ENCODE data around the gene MED1.
"Not testable (repeated sequence)": the region's sequence is repeated elsewhere in the genome, so short reads cannot be mapped to it uniquely, and the experiment has no call there.

GRCh38 chr17:39487490-39487889 lies 36.4 kb upstream of the MED1 start:
- TF ChIP-seq, protein P1, sequence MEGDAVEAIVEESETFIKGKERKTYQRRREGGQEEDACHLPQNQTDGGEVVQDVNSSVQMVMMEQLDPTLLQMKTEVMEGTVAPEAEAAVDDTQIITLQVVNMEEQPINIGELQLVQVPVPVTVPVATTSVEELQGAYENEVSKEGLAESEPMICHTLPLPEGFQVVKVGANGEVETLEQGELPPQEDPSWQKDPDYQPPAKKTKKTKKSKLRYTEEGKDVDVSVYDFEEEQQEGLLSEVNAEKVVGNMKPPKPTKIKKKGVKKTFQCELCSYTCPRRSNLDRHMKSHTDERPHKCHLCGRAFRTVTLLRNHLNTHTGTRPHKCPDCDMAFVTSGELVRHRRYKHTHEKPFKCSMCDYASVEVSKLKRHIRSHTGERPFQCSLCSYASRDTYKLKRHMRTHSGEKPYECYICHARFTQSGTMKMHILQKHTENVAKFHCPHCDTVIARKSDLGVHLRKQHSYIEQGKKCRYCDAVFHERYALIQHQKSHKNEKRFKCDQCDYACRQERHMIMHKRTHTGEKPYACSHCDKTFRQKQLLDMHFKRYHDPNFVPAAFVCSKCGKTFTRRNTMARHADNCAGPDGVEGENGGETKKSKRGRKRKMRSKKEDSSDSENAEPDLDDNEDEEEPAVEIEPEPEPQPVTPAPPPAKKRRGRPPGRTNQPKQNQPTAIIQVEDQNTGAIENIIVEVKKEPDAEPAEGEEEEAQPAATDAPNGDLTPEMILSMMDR (IDR thresholded peaks at IDR 0.05): not testable (repeated sequence)
- TF ChIP-seq POLR2A (IDR thresholded peaks at IDR 0.05): not testable (repeated sequence)

Data from lower leg skin (tissue), 3 donors.